GM18858 (cell line): ENCODE results near the gene WDR27.

Experiments used
- ATAC-seq: cut with Tn5 transposase; IDR thresholded peaks from one replicate; pipeline ENCODE4 v1.9.1; 2021; ENCODE audit not compliant: unreplicated experiment

WDR27 gene

GRCh38 chr6:169411722-169412121 is 290.1 kb downstream of the WDR27 start:
- no peak for ATAC-seq

GRCh38 chr6:169411296-169411695 is 290.5 kb downstream of the WDR27 start:
- ATAC-seq: no peak

- no peak for ATAC-seq
Measured at GRCh38 chr6:169409742-169410312, 292.0 kb downstream of the WDR27 start.

- no peak for ATAC-seq
Measured at GRCh38 chr6:169407325-169407724, 294.5 kb downstream of the WDR27 start.
